GM18498 (cell line): ENCODE results near the gene WDR93.
"Not testable (repeated sequence)": the region's sequence is repeated elsewhere in the genome, so short reads cannot be mapped to it uniquely, and the experiment has no call there.

Experiments used
- ATAC-seq: cut with Tn5 transposase; IDR thresholded peaks from one replicate; pipeline ENCODE4 v1.9.1; 2021; ENCODE audit warnings: mild to moderate bottlenecking, moderate library complexity; ENCODE audit not compliant: unreplicated experiment

Gene WDR93

GRCh38 chr15:89784686-89784960 lies 94.0 kb downstream of the WDR93 start:
- ATAC-seq: no peak

DNA sequence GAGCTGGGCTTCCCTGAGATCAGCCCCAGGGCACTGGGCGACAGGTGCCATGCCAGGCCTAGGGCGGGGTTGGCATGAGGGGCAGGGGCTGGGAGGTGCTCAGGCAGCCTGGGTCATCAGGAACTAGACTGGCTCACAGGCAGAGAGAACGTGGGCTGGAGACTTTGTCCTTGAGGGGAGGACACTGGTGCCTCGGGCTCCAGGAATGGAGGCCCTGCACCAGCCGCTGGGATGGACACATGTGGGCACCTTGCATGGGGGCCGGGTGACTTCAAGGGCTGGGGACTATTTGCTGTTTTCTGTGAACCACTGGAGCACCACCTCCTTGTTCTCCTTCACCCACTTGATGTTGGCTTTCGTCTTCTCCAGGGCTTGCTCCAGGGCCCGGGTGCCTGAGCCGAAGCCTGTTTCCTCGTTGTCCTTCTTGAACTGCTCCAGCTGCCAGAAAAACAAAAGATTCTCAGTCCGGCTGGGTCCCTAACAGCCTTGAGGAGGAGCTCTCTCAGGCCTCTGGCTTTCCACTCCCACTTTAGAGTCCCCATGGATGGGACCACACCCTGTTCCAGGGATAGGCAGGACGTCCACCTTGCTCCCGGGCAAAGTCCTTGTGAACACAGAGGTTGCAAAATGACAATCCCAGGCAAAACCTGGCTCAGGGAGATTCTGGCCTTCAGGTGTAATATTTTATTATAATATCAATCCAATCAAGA lies 94.6 kb downstream of the WDR93 start:
- no peak for ATAC-seq

DNA sequence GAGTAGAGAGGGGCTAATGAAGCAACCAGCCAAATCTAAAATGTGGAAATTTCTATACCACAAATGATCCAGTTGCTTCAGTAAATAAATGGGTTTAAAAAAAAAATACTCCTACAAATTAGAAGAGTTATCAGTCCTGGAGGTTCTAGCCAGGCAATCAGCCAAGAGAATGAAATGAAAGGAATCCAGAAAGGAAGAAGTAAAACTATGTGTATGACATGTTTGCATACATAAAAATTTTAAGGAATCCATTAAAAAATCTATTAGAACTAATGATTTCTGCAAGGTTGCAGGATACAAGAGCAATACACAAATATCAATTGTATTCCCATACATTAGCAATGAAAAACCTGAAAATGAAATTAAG lies 95.1 kb downstream of the WDR93 start:
- ATAC-seq: no peak

- no peak for ATAC-seq
Measured at GRCh38 chr15:89787944-89788343, 97.3 kb downstream of the WDR93 start.

DNA sequence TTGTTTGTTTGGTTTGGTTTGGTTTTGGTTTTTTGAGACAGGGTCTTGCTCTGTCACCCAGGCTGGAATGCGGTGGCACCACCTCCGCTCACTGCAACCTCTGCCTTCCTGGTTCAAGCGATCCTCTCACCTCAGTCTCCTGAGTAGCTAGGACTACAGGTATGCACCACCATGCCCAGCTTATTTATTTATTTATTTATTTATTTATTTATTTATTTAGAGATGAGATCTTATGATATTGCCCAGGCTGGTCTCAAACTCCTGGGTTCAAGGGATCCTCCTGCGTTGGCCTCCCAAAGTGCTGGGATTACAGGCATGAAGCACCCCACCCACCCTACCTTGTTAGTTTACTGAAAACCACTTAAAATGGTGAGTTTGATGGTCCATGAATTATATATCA lies 98.0 kb downstream of the WDR93 start:
- not testable (repeated sequence) for ATAC-seq

DNA sequence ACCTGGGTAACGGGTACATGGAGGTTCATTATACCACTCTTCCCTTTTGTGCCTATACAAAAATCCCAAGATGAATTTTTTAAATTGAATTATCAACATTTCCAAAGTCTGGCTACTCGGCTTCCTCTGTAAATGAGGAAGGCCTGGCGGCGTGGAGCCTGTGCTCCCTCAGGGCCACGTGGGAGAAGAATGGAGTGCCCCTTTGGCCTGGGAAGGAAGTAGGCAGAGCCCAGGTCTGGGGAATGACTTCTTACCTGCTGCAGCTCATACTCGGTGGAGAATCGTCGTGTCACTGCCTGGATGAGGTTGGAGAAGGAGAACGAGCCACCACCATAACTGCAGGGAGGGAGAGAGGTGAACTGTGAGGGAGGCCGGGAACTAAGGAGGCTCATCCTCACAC lies 99.6 kb downstream of the WDR93 start:
- ATAC-seq: no peak

- ATAC-seq: no peak
Measured at GRCh38 chr15:89790661-89791060, 100.0 kb downstream of the WDR93 start.

GRCh38 chr15:89792106-89792805 lies 101.6 kb downstream of the WDR93 start:
- ATAC-seq: no peak
